Activated CD4-positive, alpha-beta T cell treated with anti-CD3 and anti-CD28 coated beads, Interleukin-2, amount 10 ng/mL, durations not matched to agents 7 days and 5 days (primary cell): ENCODE results near the gene MYH7. TPM values are rescaled to one million over a fixed set of nuclear protein-coding genes. Genes with fewer than 3 reads are reported as not detected.
A peak's percentile ranks its signal among the peaks of the same experiment; 100 is the strongest.
"Not testable (repeated sequence)": the region's sequence is repeated elsewhere in the genome, so short reads cannot be mapped to it uniquely, and the experiment has no call there.

Source experiments
- CTCF ChIA-PET: fragments of 350-600 bp; sonication (Branson Sonifier 250); formaldehyde crosslinking; loops from one replicate; lab custom pipeline; 2021; ENCODE audit warnings: antibody characterized with exemption; lab: Charles Lee
- POLR2A ChIA-PET: fragments of 350-600 bp; sonication (Branson Sonifier 250); formaldehyde crosslinking; loops from one replicate; lab custom pipeline; 2021; ENCODE audit warnings: antibody characterized with exemption; lab: Charles Lee
- DNase-seq: peaks from one replicate; pipeline ENCODE4 v3.0.0-alpha.2; 2020
- H3K27ac Mint-ChIP-seq: one replicate; pipeline ENCODE4 v1.8.0; 2021; ENCODE audit warnings: mild to moderate bottlenecking, moderate library complexity, mixed read lengths
- H3K27me3 Mint-ChIP-seq: one replicate; pipeline ENCODE4 v1.8.0; 2021; ENCODE audit warnings: mixed read lengths
- H3K36me3 Mint-ChIP-seq: one replicate; pipeline ENCODE4 v1.8.0; 2021; ENCODE audit warnings: low read depth, mixed read lengths
- H3K4me1 Mint-ChIP-seq: one replicate; pipeline ENCODE4 v1.8.0; 2021; ENCODE audit warnings: mixed read lengths
- H3K4me3 Mint-ChIP-seq: one replicate; pipeline ENCODE4 v1.8.0; 2021; ENCODE audit warnings: mild to moderate bottlenecking, moderate library complexity, mixed read lengths
- H3K9me3 Mint-ChIP-seq: one replicate; pipeline ENCODE4 v1.8.0; 2021; ENCODE audit warnings: mixed read lengths
- total RNA-seq, 2 experiments: library from RNA; stranded (reverse); gene quantifications; one replicate each; pipeline ENCODE4 v1.2.3, GENCODE V29; 2021

Gene MYH7
- total RNA-seq, 2 experiments from 2014 or later: 0.04 to 0.07 TPM

DNA sequence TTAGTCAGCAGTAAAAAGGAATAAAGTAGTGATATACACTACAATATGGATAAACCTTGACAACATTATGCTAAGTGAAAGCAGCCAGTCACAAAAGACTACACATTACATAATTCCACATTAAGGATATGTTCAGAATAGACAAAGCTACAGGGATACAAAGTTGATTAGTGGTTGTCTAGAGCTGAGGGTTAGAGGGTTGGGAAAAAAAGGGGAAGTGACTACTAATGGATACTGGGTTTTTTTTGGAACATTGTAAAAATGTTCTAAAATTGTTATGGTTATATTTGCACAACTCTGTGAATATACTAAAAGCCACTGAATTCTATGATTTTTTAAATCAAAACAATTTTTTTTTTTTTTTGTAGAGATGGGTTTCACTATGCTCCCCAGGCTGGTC is 29.2 kb upstream of the MYH7 start:
- Mint-ChIP-seq H3K27ac (no peak overlapping the region), H3K4me3 (no peak overlapping the region), H3K4me1 (no peaks in the 10 kb centered on the region), H3K9me3 (no peaks in the 10 kb centered on the region), H3K27me3 (peaks cover 9% of the 10 kb centered on the region), H3K36me3 (no peaks in the 10 kb centered on the region)
- CTCF ChIA-PET: interaction anchor here (1.1 kb wide), 1 partner anchor 88 kb away, joined by 3 read pairs; no protein-coding TSS in a partner anchor
- POLR2A ChIA-PET: no interaction called here
- no peak for DNase-seq

DNA sequence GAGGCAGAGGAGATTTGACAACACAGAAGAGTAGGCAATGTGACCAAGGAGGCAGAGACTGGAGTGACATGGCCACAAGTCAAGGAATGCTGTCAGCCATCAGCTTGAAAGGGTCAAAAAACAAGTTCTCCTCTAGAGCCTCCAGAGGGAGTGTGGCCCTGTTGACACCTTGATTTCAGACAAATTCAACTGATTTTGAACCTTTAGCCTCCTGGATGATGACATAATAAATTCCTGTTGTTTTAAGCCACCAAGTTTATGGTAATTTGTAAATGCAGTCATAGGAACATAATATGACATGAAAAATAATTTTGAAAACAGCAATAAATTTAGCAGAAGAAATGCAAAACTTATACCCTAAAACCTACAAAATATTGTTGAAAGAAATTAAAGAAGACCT is 25.5 kb upstream of the MYH7 start:
- Mint-ChIP-seq H3K9me3 (no peaks in the 10 kb centered on the region), H3K27me3 (peaks cover 21% of the 10 kb centered on the region), H3K4me3 (no peak overlapping the region), H3K4me1 (no peaks in the 10 kb centered on the region), H3K36me3 (no peaks in the 10 kb centered on the region), H3K27ac (no peak overlapping the region)
- DNase-seq: no peak
- ChIA-PET CTCF (no interaction called here), POLR2A (no interaction called here)

DNA sequence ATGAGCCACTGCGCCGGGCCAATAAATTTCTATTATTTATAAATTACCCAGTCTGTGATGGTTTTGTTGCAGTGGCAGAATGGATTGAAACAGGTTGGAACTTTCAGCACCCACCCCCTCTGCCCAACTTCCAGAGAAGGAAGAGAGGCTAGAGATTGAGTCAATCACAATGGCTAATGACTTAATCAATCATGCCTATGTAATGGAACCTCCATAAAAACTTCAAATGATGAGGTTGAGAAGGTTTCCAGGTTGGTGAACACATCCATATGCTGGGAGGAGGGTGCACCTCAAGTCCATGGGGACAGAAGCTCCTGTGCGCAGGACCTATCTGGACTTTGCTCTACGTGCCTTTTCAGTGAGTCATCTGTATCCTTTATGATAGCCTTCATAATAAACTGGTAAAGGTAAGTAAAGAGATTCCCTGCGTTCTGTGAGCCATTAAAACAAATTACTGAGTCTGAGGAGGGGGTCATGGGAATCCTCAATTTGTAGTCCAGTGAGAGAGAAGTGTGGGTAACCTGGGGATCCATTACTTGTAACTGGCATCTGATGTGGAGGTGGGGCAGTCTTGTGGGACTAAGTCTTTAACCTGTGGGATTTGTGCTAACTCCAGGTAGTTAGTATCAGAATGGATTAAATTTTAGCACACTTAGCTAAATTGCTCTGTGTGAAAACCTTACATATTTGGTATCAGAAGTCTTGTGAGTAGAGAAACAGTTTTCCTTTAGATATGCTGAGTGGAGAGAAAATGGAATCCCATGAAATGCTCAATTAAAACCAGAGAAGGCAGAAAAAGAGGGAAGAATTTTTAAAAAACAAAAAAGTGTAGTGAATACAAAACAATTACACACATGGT is 22.4 kb upstream of the MYH7 start:
- Mint-ChIP-seq H3K4me3 (no peak overlapping the region), H3K4me1 (no peaks in the 10 kb centered on the region), H3K36me3 (no peaks in the 10 kb centered on the region), H3K27ac (no peak overlapping the region), H3K9me3 (no peaks in the 10 kb centered on the region), H3K27me3 (peaks cover 33% of the 10 kb centered on the region)
- DNase-seq: no peak
- ChIA-PET POLR2A (no interaction called here), CTCF (no interaction called here)

DNA sequence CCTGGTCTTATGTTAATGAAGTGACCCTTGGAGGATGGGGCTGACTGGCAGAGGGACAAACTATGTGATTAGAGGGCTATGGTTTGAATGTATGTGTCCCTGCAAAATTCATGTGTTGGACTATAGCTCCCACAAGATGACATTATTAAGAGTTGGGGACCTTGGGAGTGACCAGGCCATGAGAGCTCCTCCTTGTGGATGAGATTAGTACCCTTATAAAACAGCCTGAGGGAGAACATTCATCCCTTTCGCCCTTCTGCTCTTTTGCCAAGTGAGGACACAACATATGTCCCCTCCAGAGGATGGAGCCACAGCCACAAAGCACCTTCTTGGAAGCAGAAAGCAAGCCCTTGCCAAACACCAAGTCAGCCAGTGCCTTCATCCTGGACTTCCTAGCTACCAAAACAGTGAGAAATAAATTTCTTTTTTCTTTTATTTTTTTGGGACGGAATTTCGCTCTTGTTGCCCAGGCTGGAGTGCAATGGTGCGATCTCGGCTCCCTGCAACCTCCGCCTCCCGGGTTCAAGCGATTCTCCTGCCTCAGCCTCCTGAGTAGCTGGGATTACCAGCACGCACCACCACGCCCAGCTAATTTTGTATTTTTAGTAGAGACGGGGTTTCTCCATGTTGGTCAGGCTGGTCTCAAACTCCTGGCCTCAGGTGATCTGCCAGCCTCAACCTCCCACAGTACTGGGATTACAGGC is 21.6 kb upstream of the MYH7 start:
- H3K36me3 Mint-ChIP-seq, DNase-seq, H3K4me3 Mint-ChIP-seq, H3K27ac Mint-ChIP-seq, H3K4me1 Mint-ChIP-seq, H3K9me3 Mint-ChIP-seq: not testable (repeated sequence)
- CTCF ChIA-PET: interaction anchor here (0.7 to 1.0 kb wide), 2 partner anchors 9 to 11 kb away, joined by 3 to 5 read pairs; no protein-coding TSS in a partner anchor
- H3K27me3 Mint-ChIP-seq: peaks cover 33% of the 10 kb centered on the region
- POLR2A ChIA-PET: interaction anchor here (0.6 kb wide), 1 partner anchor 102 kb away, joined by 3 read pairs; no protein-coding TSS in a partner anchor

DNA sequence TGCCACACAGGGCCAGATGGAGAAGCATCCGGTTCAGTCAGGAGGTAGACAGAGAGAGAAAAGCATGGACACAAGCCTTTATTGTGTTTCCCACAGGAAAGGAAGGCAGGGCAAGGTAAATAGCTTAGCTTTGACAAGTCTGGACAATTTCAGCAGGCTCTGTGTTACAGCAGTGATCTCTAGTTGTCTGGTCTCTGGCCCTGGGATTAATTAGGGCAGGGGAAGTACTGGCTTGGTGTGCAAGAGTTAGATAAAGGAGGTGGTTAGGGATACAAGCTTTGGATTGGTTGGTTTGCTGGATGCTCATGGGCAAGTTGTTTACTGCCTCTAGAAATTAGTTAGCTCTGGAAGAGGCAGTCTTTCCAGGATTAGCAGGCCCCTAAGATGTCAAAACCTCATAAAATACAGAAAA is 19.0 kb upstream of the MYH7 start:
- no peak for DNase-seq
- Mint-ChIP-seq H3K9me3 (no peaks in the 10 kb centered on the region), H3K27me3 (peaks cover 23% of the 10 kb centered on the region), H3K36me3 (no peaks in the 10 kb centered on the region), H3K4me3 (no peak overlapping the region), H3K4me1 (no peaks in the 10 kb centered on the region), H3K27ac (no peak overlapping the region)
- ChIA-PET CTCF (interaction anchor here (1.2 kb wide), 1 partner anchor 13 kb away, joined by 3 read pairs; no protein-coding TSS in a partner anchor), POLR2A (no interaction called here)

DNA sequence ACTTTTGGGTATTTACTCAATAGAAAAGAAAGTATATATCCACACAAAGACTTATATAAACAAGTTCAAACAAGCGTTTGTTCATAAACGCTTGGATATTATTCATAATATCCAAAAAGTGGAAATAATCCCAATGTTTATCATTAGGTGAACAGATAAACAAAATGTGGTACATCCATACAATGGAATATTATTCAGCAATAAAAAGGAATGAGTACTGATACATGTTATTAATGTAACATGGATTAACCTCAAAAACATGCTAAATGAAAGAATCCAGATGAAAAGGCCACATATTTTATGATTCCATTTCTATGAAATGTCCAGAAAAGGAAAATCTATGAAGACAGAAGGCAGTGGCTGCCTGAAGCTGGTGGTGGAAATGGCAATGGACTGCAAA is 16.8 kb upstream of the MYH7 start:
- H3K36me3 Mint-ChIP-seq: no peaks in the 10 kb centered on the region
- H3K4me1 Mint-ChIP-seq: peaks cover 9% of the 10 kb centered on the region
- no peak for DNase-seq
- H3K27me3 Mint-ChIP-seq: peaks cover 14% of the 10 kb centered on the region
- no peak overlapping the region for H3K27ac Mint-ChIP-seq
- no peaks in the 10 kb centered on the region for H3K9me3 Mint-ChIP-seq
- H3K4me3 Mint-ChIP-seq: no peak overlapping the region
- POLR2A ChIA-PET: no interaction called here
- CTCF ChIA-PET: no interaction called here

DNA sequence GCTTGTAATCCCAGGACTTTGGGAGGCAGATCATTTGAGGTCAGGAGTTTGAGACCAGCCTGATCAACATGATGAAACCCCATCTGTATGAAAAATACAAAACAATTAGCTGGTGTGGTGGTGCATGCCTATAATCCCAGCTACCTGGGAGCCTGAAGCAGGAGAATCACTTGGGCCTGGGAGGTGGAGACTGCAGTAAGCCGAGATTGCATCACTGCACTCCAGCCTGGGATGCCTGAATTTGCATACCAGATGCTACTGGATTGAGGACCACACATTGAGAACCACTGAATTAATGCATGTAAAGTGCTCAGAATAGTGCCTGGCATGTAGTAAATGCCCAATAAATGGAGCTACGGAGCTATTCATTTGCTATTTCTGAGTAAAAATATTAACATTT is 14.9 kb upstream of the MYH7 start:
- CTCF ChIA-PET: no interaction called here
- Mint-ChIP-seq H3K9me3 (no peaks in the 10 kb centered on the region), H3K27ac (no peak overlapping the region), H3K4me3 (no peak overlapping the region), H3K36me3 (no peaks in the 10 kb centered on the region), H3K4me1 (peaks cover 14% of the 10 kb centered on the region), H3K27me3 (peaks cover 8% of the 10 kb centered on the region)
- POLR2A ChIA-PET: no interaction called here
- no peak for DNase-seq

DNA sequence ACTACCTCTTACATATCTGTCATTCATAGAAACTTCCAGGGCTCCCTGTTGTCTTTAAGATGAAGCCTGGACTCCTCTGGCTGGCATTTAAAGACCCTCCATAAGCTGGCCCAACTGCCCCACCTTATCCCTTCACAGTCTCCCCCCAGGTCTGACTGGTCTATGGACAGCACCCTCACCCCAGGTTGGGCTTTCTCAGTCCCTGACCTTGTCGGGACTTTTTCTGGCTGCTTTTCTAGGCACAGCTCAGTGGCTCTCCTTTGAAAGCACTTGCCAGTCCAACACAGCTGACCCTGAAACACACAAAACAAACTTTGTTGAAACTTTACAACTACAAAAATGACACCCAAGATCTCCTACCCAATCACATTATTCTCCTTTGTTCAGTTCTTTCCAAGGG is 13.9 kb upstream of the MYH7 start:
- POLR2A ChIA-PET: no interaction called here

DNA sequence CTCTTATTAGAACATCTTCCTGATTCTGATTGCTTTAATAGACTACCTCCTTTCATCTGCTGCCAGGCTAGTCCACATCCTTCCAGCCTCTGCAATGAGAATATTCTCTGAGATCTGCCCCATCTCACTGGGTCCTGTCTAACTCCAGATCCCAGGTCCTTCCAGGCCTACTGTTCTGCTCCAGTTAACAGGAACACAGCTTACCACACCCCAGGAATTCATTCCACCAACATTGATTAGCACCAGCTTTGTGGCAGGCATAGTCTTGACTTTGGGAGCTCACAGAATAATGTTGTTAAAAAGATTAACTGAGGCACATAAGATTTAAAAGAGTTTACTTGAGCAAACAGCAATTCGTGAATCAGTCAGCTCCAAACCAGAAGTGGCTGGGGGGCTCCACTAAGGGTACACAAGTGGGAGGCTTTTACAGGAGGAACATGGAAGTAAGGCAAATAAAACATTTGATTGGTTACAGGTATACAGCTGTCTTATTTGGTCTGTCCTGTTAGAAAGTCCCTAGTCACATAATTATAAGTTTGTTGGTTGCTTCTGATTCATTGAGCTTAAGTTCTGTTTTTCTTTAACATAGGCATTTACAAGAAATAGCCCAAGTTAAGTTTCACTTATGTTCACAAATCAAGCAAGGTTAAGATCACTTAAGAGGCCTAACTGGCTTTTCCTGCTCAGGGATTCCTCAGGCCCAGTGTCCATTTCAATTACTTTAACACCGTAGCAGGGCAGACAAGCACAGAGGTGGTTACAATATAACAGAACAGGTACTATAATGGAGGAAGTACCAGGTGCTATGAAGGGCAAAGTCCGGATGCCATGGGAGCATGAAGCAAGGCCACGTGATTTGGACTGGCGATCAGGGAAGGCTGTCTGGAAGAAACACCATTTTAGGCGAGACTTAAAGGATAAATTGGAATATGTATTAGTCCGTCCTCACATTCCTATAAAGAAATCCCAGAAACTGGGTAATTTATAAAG is 12.2 kb upstream of the MYH7 start:
- H3K4me1 Mint-ChIP-seq: peaks cover 14% of the 10 kb centered on the region
- H3K4me3 Mint-ChIP-seq: no peak overlapping the region
- POLR2A ChIA-PET: no interaction called here
- H3K27me3 Mint-ChIP-seq: peaks cover 2% of the 10 kb centered on the region
- peak overlapping the region; percentile 70 for H3K27ac Mint-ChIP-seq
- no peaks in the 10 kb centered on the region for H3K9me3 Mint-ChIP-seq
- H3K36me3 Mint-ChIP-seq: no peaks in the 10 kb centered on the region
- CTCF ChIA-PET: interaction anchor here (1.0 to 1.2 kb wide), 2 partner anchors 9 to 11 kb away, joined by 3 to 5 read pairs; no protein-coding TSS in a partner anchor
- DNase-seq: no peak

More for the DNA sequence above, 13.9 kb upstream of the MYH7 start:
- CTCF ChIA-PET: interaction anchor here (1.1 to 1.5 kb wide), 2 partner anchors 19 to 29 kb away, joined by 3 read pairs; no protein-coding TSS in a partner anchor
- H3K4me1 Mint-ChIP-seq: peaks cover 14% of the 10 kb centered on the region
- H3K9me3 Mint-ChIP-seq: no peaks in the 10 kb centered on the region
- H3K27me3 Mint-ChIP-seq: peaks cover 5% of the 10 kb centered on the region
- no peak for DNase-seq
- no peak overlapping the region for H3K4me3 Mint-ChIP-seq
- H3K36me3 Mint-ChIP-seq: no peaks in the 10 kb centered on the region
- H3K27ac Mint-ChIP-seq: no peak overlapping the region

DNA sequence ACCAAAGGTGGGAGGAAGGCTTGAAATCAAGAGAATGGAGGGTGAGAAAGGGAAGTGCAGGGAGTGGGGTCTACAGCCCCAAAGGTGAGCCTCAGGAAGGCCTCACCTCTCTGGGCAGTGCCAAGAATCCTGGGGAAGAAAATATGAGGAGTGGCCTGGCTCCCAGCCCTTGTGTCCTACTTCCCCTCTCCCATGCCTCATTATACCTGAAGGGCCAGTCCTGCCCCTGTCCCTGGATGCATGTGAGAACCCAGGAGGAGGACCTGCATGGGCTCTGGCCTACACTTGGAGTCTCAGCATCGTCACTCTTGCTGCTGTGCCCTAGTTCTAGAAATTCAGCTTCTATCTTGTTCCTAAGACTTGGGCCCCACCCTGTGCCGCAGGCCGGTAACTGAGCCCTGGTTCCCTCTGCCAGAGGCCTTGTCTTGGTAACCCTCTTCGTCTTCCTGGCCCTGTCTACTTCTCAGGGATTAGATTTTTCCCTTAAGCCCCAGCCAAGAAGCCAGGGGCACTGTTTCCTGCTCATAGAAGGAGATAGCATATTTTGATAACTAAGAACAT is 10.9 kb upstream of the MYH7 start:
- Mint-ChIP-seq H3K36me3 (no peaks in the 10 kb centered on the region), H3K4me3 (no peak overlapping the region), H3K27ac (no peak overlapping the region), H3K4me1 (peaks cover 14% of the 10 kb centered on the region), H3K9me3 (no peaks in the 10 kb centered on the region), H3K27me3 (peaks cover under 1% of the 10 kb centered on the region)
- CTCF ChIA-PET: no interaction called here
- POLR2A ChIA-PET: no interaction called here
- DNase-seq: no peak

DNA sequence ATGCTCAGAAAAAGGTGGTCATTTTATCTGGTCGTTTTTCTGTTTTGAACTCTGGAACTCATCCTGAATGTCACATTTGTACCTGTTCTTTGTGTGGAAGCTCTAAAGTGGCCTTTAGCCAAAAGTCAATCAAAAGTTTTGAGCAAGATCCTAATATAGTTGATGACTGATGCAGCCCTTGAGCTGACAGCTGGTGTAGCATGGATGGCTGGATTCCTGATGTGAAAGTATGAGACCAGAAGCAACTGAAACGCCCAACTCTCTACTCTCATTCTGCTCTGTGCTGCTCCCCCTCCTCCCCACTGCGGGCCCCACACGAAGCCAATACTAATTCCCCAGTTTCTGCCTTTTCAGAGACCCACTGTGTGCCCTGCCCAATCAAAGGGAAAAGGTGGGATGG is 10.3 kb upstream of the MYH7 start:
- no peaks in the 10 kb centered on the region for H3K36me3 Mint-ChIP-seq
- H3K27me3 Mint-ChIP-seq: no peaks in the 10 kb centered on the region
- POLR2A ChIA-PET: no interaction called here

DNA sequence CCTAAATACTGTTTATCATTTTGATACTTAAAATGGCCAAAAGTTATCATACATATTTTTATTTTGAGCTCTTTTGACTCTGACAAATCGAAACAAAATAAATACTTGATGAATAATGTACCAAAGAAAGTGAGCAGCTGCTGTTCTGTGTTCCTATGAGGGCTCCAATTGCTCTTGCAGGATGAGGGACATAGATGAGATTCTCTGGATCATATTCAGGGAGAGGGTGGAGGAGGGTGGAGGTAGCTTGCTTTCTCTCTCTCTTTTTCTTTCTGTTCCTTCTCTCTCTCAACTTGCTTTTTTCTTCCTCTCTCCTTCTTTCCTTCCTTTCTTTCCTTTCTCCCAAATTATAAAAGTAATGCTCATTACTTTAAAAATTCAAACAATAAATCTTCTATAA is 8.9 kb upstream of the MYH7 start:
- no peaks in the 10 kb centered on the region for H3K36me3 Mint-ChIP-seq
- peaks cover 14% of the 10 kb centered on the region for H3K4me1 Mint-ChIP-seq
- ChIA-PET CTCF (no interaction called here), POLR2A (no interaction called here)
- H3K4me3 Mint-ChIP-seq: no peak overlapping the region
- no peak for DNase-seq
- no peaks in the 10 kb centered on the region for H3K9me3 Mint-ChIP-seq
- H3K27ac Mint-ChIP-seq: no peak overlapping the region
- no peaks in the 10 kb centered on the region for H3K27me3 Mint-ChIP-seq

More for the DNA sequence above, 10.3 kb upstream of the MYH7 start:
- CTCF ChIA-PET: no interaction called here
- Mint-ChIP-seq H3K4me3 (no peak overlapping the region), H3K27ac (no peak overlapping the region), H3K4me1 (peaks cover 14% of the 10 kb centered on the region), H3K9me3 (no peaks in the 10 kb centered on the region)
- DNase-seq: no peak
